ENCODE results near the gene MAP2. TPM values are rescaled to one million over a fixed set of nuclear protein-coding genes. Genes with fewer than 3 reads are reported as not detected.

Gene MAP2, protein sequence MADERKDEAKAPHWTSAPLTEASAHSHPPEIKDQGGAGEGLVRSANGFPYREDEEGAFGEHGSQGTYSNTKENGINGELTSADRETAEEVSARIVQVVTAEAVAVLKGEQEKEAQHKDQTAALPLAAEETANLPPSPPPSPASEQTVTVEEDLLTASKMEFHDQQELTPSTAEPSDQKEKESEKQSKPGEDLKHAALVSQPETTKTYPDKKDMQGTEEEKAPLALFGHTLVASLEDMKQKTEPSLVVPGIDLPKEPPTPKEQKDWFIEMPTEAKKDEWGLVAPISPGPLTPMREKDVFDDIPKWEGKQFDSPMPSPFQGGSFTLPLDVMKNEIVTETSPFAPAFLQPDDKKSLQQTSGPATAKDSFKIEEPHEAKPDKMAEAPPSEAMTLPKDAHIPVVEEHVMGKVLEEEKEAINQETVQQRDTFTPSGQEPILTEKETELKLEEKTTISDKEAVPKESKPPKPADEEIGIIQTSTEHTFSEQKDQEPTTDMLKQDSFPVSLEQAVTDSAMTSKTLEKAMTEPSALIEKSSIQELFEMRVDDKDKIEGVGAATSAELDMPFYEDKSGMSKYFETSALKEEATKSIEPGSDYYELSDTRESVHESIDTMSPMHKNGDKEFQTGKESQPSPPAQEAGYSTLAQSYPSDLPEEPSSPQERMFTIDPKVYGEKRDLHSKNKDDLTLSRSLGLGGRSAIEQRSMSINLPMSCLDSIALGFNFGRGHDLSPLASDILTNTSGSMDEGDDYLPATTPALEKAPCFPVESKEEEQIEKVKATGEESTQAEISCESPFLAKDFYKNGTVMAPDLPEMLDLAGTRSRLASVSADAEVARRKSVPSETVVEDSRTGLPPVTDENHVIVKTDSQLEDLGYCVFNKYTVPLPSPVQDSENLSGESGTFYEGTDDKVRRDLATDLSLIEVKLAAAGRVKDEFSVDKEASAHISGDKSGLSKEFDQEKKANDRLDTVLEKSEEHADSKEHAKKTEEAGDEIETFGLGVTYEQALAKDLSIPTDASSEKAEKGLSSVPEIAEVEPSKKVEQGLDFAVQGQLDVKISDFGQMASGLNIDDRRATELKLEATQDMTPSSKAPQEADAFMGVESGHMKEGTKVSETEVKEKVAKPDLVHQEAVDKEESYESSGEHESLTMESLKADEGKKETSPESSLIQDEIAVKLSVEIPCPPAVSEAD (N-terminal part only)
- 100 to 1,000 TPM in 5 of 8 experiments, 1 to 10 TPM in 1, under 1 TPM in 2; 0.66 to 429 (median 346) TPM for total RNA-seq

DNA sequence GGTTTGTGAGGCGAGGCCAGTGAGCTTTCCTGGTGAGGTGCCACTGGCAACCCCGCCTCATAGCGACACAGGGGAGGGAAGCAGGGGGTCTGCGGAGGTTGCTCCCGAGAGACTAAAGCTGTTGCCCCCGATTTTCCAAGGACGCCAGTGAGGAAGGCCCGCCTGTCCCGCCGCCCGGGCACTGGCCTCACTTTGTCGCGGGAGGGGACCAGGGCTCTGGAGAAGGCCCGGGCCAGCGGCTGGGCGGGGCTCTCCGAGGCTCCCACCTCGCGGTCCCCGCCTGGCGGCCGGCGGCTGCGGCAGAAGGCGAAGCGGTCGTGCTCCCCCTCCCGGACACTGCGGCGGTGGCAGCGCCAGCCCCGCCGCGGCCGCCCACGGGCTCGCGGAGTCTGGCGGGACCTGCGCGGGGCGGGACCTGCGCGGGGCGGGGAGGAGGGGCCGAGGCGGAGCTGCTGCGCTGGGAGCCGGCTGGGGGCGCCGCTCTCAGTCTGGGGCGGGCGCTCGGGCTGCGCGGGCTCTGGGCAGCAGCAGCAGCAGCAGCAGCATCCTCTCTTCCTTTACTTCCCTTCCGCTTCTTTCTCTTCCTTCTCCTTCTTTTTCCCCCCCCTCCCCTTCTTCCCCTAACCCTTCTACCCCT is at the start of gene MAP2:
MAP2 (plus strand) TSS at position 486 of the 637 bp plus-strand sequence. CDS start 229,124 bp downstream, outside the sequence.
- peak; percentile 95 to 99 (median 97) for ATAC-seq (replicated peaks in 6 of 8)
- Histone ChIP-seq H3K4me3 (peak within 1 kb of the TSS; percentile 51 to 62 (median 56)), H3K4me1 (replicated peaks in 1 of 2) (peaks cover 0 to 3% of the 10 kb centered on the region in 2 donors), H3K27ac (peak within 1 kb of the TSS; percentile 1 to 59)
- WGBS, 10 experiments, result 0 to 91% (median 3%) methylated on average over 1 to 7 of the region's 57 CpGs; no CpG with 5 or more reads in 5 of the 10 experiments
- in situ Hi-C loops (cut with MboI; ENCODE audit: low pct_unique_long_range_greater_than_20kb in 2 of 9, low sequenced_read_pairs in 9 of 9, unreplicated experiment in 9 of 9), result loop anchor here in 1 of 9 experiments (10.0 kb wide), 1 partner anchor 141 kb away; no protein-coding TSS in a partner anchor

DNA sequence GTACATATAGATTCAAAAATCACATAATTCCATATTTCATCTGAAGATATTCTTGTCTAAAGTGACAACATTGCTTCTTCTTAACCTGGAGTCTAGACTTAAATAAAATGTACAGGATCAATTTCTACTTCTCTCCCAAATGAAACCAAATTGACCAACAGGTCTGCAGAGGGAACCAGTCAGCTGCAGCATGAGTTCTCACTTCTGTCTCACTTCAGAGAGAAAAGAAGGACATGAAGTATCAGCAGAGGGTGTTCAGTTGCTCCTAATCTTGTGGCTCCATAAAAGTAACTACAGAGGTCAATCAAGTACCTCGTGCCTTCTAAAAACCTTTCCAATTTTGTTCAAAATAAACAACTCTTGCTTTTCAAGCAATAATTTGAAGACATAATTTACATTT is 47.2 kb upstream of the MAP2 start:
- 0 to 100% (median 38%) methylated on average over 1 of the region's 1 CpG; no CpG with 5 or more reads in 3 of the 10 experiments for WGBS, 10 experiments
- no peak for ATAC-seq (replicated peaks in 6 of 8)
- Histone ChIP-seq H3K27ac (no peak overlapping the region), H3K4me1 (replicated peaks in 1 of 2) (no peaks in the 10 kb centered on the region), H3K4me3 (no peak overlapping the region)
- in situ Hi-C loops (cut with MboI; ENCODE audit: low pct_unique_long_range_greater_than_20kb in 2 of 9, low sequenced_read_pairs in 9 of 9, unreplicated experiment in 9 of 9), result no loop called here

DNA sequence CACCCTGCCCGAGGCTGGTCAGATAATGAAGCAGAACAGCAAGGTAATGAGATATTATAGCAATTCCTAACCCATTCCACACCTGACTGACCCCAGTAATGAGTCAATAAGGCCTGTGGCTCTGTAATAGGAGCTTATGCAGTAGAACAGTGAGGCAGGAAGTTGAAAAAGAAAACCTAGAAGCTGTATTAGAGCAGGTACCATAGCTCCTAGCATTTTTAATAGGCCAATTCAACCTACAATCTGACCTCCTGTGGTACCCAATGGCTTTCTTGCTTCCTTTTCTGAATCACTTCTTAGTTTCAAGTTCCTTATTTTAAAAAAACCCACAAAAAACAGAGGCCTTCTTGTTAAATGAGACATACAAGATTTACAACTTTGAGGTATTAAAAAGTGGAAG is 43.6 kb upstream of the MAP2 start:
- ATAC-seq (replicated peaks in 6 of 8), result no peak
- in situ Hi-C loops (cut with MboI; ENCODE audit: low pct_unique_long_range_greater_than_20kb in 2 of 9, low sequenced_read_pairs in 9 of 9, unreplicated experiment in 9 of 9), result no loop called here
- no peaks in the 10 kb centered on the region for H3K4me1 ChIP-seq (replicated peaks in 1 of 2)

DNA sequence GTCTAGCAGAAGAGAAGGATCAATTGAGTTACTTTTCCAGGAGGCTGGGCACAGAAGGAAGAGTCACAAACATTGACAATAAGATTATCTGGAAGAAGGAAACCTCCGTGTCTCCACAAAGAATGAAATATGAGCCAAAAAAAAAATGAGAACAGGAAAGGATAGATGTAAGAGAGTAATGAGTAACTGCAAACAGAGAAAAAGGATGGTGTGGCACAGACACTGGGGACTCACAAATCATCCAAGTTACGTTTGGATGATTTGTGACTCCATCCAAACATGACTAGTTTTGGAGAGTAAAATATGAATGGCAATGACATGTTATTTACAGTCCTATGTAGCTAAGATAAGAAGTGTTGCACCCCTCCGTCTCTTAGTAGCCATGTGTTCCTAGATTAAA is 42.8 kb upstream of the MAP2 start:
- in situ Hi-C loops (cut with MboI; ENCODE audit: low pct_unique_long_range_greater_than_20kb in 2 of 9, low sequenced_read_pairs in 9 of 9, unreplicated experiment in 9 of 9), result no loop called here
- peak in 4 of 8 experiments; percentile 12 to 88 (median 60) for ATAC-seq (replicated peaks in 6 of 8)
- 7 to 81% (median 35%) methylated on average over 2 to 3 of the region's 3 CpGs; no CpG with 5 or more reads in 2 of the 10 experiments for WGBS, 10 experiments
- no peaks in the 10 kb centered on the region for H3K4me1 ChIP-seq (replicated peaks in 1 of 2)
- H3K27ac ChIP-seq, result no peak overlapping the region
- H3K4me3 ChIP-seq, result no peak overlapping the region

More for the DNA sequence above, 43.6 kb upstream of the MAP2 start:
- WGBS, 10 experiments, result 83 to 100% (median 100%) methylated on average over 1 of the region's 1 CpG; no CpG with 5 or more reads in 5 of the 10 experiments
- Histone ChIP-seq H3K4me3 (no peak overlapping the region), H3K27ac (no peak overlapping the region)

DNA sequence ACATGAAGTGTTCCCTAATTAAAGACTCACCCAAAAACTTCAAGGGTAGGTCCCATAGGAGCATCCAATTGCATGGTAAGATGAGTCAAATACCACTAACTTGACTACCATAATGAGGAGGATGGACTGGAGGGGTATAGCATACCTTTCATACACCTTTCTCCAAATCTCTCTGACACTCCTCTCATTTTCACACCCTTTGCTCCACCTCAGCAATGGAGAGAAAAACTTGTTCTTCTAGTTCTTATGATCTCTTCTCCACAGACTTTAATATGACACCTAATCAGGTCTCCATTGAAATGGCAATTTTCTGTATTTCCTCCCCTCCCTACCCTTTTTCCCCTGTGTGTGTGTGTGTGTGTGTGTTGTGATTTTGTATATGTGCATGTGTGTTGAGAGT is 41.1 kb upstream of the MAP2 start:
- in situ Hi-C loops (cut with MboI; ENCODE audit: low pct_unique_long_range_greater_than_20kb in 2 of 9, low sequenced_read_pairs in 9 of 9, unreplicated experiment in 9 of 9), result no loop called here
- H3K4me3 ChIP-seq, result no peak overlapping the region
- H3K27ac ChIP-seq, result no peak overlapping the region
- ATAC-seq (replicated peaks in 6 of 8), result no peak
- H3K4me1 ChIP-seq (replicated peaks in 1 of 2), result no peaks in the 10 kb centered on the region

DNA sequence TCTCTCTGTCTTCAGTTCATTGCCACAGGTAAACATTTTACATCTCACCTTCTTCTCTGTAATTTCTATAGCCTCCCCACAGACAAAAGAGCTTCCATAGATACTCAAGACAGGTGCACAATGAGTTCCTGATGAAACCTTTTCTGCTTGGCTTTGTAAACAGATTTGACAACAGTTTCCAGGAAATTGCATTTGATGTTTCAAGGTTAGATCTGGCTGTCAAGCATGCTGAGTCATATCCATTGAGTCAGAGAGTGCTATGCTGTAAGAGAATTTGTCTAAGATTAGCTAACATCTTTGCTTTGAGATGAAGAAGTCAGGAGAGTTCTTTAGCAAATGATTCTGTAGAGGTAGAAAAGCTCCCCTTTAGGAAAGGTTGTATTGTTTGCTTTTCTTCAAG is 40.6 kb upstream of the MAP2 start:
- in situ Hi-C loops (cut with MboI; ENCODE audit: low pct_unique_long_range_greater_than_20kb in 2 of 9, low sequenced_read_pairs in 9 of 9, unreplicated experiment in 9 of 9), result no loop called here
- Histone ChIP-seq H3K27ac (no peak overlapping the region), H3K4me1 (replicated peaks in 1 of 2) (peaks cover 0 to 1% of the 10 kb centered on the region in 2 donors), H3K4me3 (no peak overlapping the region)
- ATAC-seq (replicated peaks in 6 of 8), result peak in 5 of 8 experiments; percentile 27 to 63 (median 42)

DNA sequence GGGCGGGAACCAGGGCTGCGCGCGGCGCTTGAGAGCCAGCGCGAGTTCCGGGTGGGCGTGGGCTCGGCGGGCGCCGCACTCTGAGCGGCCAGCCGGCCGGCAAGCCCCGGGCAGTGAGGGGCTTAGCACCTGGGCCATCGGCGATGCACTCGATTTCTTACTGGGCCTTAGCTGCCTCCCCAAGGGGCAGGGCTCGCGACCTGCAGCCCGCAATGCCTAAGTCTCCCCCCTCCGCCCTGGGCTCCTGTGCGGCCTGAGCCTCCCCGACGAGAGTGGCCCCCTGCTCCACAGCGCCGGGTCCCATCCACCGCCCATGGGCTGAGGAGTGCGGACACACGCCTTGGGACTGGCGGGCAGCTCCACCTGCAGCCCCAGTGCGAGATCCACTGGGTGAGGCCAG is 36.5 kb upstream of the MAP2 start:
- 100% methylated on average over 1 of the region's 34 CpGs; no CpG with 5 or more reads in 9 of the 10 experiments for WGBS, 10 experiments
- Histone ChIP-seq H3K4me1 (replicated peaks in 1 of 2) (peaks cover 15 to 20% of the 10 kb centered on the region in 2 donors), H3K4me3 (no peak overlapping the region), H3K27ac (no peak overlapping the region)
- in situ Hi-C loops (cut with MboI; ENCODE audit: low pct_unique_long_range_greater_than_20kb in 2 of 9, low sequenced_read_pairs in 9 of 9, unreplicated experiment in 9 of 9), result no loop called here
- no peak for ATAC-seq (replicated peaks in 6 of 8)

DNA sequence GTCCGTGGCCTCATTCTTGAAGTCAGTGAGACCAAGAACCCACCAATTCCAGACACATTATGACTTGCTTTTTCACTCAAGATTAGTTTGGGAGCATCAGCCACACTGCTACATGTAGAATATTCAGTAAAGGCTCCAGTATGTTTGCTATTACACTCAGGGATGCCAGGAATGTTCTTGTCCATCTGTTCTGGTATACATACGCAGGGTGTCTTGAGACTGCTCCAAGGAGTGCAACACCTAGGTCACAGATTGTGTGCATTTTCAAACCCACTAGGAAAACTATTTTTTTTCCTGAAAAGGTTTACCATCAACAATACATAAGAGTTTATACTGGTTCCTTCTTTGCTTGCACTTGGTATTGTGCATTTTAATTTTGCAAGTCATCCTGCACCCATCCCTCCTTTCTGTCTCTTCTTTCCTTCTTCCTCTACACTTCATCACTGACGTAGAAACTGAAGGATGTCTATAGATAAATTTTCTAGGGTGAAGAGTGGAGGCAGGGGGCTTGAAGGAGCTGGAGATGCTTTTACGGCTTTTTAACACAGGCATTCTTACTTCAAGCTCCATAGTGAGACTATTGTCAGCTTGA is 35.3 kb upstream of the MAP2 start:
- Histone ChIP-seq H3K4me1 (replicated peaks in 1 of 2) (peaks cover 15 to 20% of the 10 kb centered on the region in 2 donors), H3K4me3 (no peak overlapping the region), H3K27ac (no peak overlapping the region)
- in situ Hi-C loops (cut with MboI; ENCODE audit: low pct_unique_long_range_greater_than_20kb in 2 of 9, low sequenced_read_pairs in 9 of 9, unreplicated experiment in 9 of 9), result no loop called here
- peak in 5 of 8 experiments; percentile 15 to 51 (median 29) for ATAC-seq (replicated peaks in 6 of 8)
- whole genome bisulfite sequencing, 10 experiments, result 0 to 65% (median 43%) methylated on average over 1 to 4 of the region's 4 CpGs; no CpG with 5 or more reads in 2 of the 10 experiments

DNA sequence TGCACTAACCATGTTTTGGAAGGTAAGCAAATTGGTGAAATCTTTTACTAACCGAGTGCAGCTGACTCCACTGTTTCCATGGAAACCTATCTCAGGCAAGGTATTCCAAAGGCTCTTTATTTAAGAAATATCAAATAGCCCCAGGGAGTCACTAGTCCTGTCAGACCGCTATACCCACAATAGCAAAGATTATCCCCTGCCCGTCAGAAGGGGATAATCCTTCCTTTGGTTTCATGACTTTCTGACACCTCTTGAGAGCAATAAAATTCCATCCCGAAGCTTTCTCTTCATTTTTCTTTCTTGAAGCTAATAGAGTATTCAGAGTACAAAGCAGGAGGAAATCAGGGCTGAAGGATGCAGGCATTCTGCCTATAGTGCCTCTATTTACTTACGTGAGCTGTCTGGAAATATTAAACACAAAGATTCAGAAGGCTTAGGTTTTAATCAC is 34.7 kb upstream of the MAP2 start:
- ATAC-seq (replicated peaks in 6 of 8), result peak in 5 of 8 experiments; percentile 70 to 95 (median 82)
- H3K4me3 ChIP-seq, result no peak overlapping the region
- in situ Hi-C loops (cut with MboI; ENCODE audit: low pct_unique_long_range_greater_than_20kb in 2 of 9, low sequenced_read_pairs in 9 of 9, unreplicated experiment in 9 of 9), result no loop called here
- WGBS, 10 experiments, result 0 to 83% (median 9%) methylated on average over 1 to 5 of the region's 5 CpGs; no CpG with 5 or more reads in 1 of the 10 experiments
- peaks cover 15 to 20% of the 10 kb centered on the region in 2 donors for H3K4me1 ChIP-seq (replicated peaks in 1 of 2)
- peak overlapping the region; percentile 15 to 35 for H3K27ac ChIP-seq

DNA sequence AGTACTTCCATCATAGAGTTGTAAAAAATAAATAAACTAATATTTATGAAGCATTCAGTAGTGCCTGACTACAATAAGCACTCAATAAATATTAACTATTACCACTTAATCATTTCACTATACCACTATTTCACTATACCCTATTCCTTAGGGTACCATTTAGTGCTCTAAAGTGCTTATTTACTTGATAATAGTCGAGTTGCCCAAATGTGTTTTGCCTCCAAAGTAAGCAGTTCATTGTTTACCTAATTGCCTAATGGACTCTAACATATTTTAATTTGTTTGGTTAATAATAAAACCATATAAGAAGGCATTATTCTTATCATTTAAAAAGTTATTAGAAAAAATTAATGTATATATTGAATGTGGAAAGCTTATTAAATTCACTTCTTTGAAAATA is 33.0 kb upstream of the MAP2 start:
- in situ Hi-C loops (cut with MboI; ENCODE audit: low pct_unique_long_range_greater_than_20kb in 2 of 9, low sequenced_read_pairs in 9 of 9, unreplicated experiment in 9 of 9), result no loop called here
- 0 to 100% (median 74%) methylated on average over 1 of the region's 1 CpG; no CpG with 5 or more reads in 2 of the 10 experiments for WGBS, 10 experiments

DNA sequence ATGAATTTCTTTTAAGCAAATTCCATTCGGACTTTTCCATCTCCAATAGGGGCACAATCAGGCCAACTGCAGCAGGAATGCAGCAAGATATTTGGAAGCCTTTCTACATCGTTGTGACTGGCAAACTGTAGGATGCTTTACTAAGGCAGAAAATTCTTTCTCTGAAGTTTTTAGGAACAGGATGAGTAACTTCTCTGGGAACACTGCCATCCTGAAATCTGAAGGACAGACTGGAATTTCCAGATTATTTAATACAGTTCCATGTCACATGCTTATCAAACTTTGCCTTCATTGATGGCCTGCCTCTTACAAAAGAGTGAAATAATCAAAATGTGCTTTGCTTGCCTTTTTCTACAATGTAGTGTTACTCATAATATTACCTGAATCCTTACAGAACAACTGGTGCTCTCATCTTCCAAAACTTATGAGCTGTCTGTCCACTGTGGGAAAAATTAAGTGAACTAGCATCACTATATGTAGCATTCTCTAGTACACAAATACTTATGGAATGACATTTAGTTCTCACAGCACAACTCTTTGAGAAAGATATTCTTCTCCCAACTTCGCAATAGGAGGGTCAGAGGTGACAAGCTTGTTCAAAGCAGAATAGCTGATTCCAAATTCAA is 32.0 kb upstream of the MAP2 start:
- WGBS, 10 experiments, result 0 to 100% (median 84%) methylated on average over 1 to 3 of the region's 3 CpGs
- H3K4me1 ChIP-seq (replicated peaks in 1 of 2), result peaks cover 15 to 23% of the 10 kb centered on the region in 2 donors
- H3K4me3 ChIP-seq, result no peak overlapping the region
- in situ Hi-C loops (cut with MboI; ENCODE audit: low pct_unique_long_range_greater_than_20kb in 2 of 9, low sequenced_read_pairs in 9 of 9, unreplicated experiment in 9 of 9), result no loop called here
- ATAC-seq (replicated peaks in 6 of 8), result no peak
- H3K27ac ChIP-seq, result no peak overlapping the region

More for the DNA sequence above, 33.0 kb upstream of the MAP2 start:
- Histone ChIP-seq H3K27ac (no peak overlapping the region), H3K4me3 (no peak overlapping the region), H3K4me1 (replicated peaks in 1 of 2) (peaks cover 15 to 20% of the 10 kb centered on the region in 2 donors)
- ATAC-seq (replicated peaks in 6 of 8), result no peak
